GM23248 (cell line): Measurements from ENCODE around the gene CMYA5. TPM values are rescaled to one million over a fixed set of nuclear protein-coding genes. Genes with fewer than 3 reads are reported as not detected.
"Not testable (repeated sequence)": the region's sequence is repeated elsewhere in the genome, so short reads cannot be mapped to it uniquely, and the experiment has no call there.

Experiments
- DNase-seq: peaks from one replicate; pipeline ENCODE4 v3.0.0-alpha.2; 2015
- H2AFZ ChIP-seq: fragments of 200-600 bp; sonication (generic); 2 replicates; pipeline ENCODE4 v1.6.1; 2016; ENCODE audit warnings: antibody characterized with exemption
- H3F3A ChIP-seq: fragments of 200-600 bp; sonication (generic); 2 replicates; pipeline ENCODE4 v1.6.1; 2016; ENCODE audit warnings: mild to moderate bottlenecking, antibody characterized with exemption, mixed run types; ENCODE audit not compliant: insufficient read depth
- H3K27ac ChIP-seq: fragments of 200-600 bp; sonication (generic); 2 replicates; pipeline ENCODE4 v1.5.1; 2016; ENCODE audit warnings: mild to moderate bottlenecking
- H3K27me3 ChIP-seq: fragments of 200-600 bp; sonication (generic); replicated peaks from 2 replicates; pipeline ENCODE4 v1.6.1; 2016; ENCODE audit warnings: mild to moderate bottlenecking; ENCODE audit not compliant: insufficient read depth
- H3K36me3 ChIP-seq: fragments of 200-600 bp; sonication (generic); 2 replicates; pipeline ENCODE4 v1.6.1; 2016; ENCODE audit warnings: low read depth, mild to moderate bottlenecking
- H3K4me1 ChIP-seq: fragments of 200-600 bp; sonication (generic); 2 replicates; pipeline ENCODE4 v1.6.1; 2016; ENCODE audit warnings: mild to moderate bottlenecking; ENCODE audit not compliant: insufficient read depth
- H3K4me2 ChIP-seq: fragments of 200-600 bp; sonication (generic); one replicate; pipeline ENCODE4 v1.6.1; 2016; ENCODE audit warnings: mild to moderate bottlenecking; ENCODE audit not compliant: unreplicated experiment
- H3K4me3 ChIP-seq: fragments of 200-600 bp; sonication (generic); 2 replicates; pipeline ENCODE4 v1.5.1; 2016; ENCODE audit warnings: mild to moderate bottlenecking
- H3K79me2 ChIP-seq: fragments of 200-600 bp; sonication (generic); 2 replicates; pipeline ENCODE4 v1.6.1; 2016; ENCODE audit warnings: mild to moderate bottlenecking; ENCODE audit not compliant: insufficient read depth
- H3K9ac ChIP-seq: fragments of 200-600 bp; sonication (generic); 2 replicates; pipeline ENCODE4 v1.6.1; 2016; ENCODE audit warnings: mild to moderate bottlenecking
- H3K9me2 ChIP-seq: fragments of 200-600 bp; sonication (generic); 2 replicates; pipeline ENCODE4 v1.6.1; 2016; ENCODE audit warnings: mixed run types, mild to moderate bottlenecking, moderate library complexity; ENCODE audit not compliant: insufficient read depth
- H3K9me3 ChIP-seq: fragments of 200-600 bp; sonication (generic); one replicate; pipeline ENCODE4 v1.6.1; 2017; ENCODE audit warnings: low read depth
- H4K20me1 ChIP-seq: fragments of 200-600 bp; sonication (generic); 2 replicates; pipeline ENCODE4 v1.6.0; 2016; ENCODE audit not compliant: insufficient read depth
- EZH2 ChIP-seq: fragments of 200-600 bp; sonication (generic); IDR thresholded peaks from 2 replicates; pipeline ENCODE4 v1.6.1; 2018; ENCODE audit warnings: antibody characterized with exemption, mild to moderate bottlenecking; ENCODE audit not compliant: insufficient read depth, poor library complexity, severe bottlenecking
- EZH2phosphoT487 ChIP-seq: fragments of 200-600 bp; sonication (generic); IDR thresholded peaks from 2 replicates; pipeline ENCODE4 v1.6.1; 2018; ENCODE audit warnings: antibody characterized with exemption, moderate library complexity, mild to moderate bottlenecking, low read depth; ENCODE audit not compliant: insufficient read depth
- WGBS, 2 experiments: methylation state at CpG; one replicate each; pipeline ENCODE4 v1.1.6; 2015 to 2017; ENCODE audit warnings: low lambda C conversion rate in 2 of 2, low coverage in 1 of 2; ENCODE audit errors: missing lambda C conversion rate in 2 of 2; 5-methylcytosine and 5-hydroxymethylcytosine counted together
- in situ Hi-C: fragments of 300-500 bp; cut with MboI; formaldehyde crosslinking; loops from 2 replicates; pipeline ENCODE4 v1.15.0; 2020
- polyA plus RNA-seq: library from polyadenylated mRNA; unstranded; fragments of >200 nt; fragmentation: Nextera tagmentation; extraction: Ambion mirVana; gene quantifications from 2 replicates; pipeline ENCODE4 v1.2.1, GENCODE V29; 2016
- total RNA-seq: library from RNA; depleted of rRNA; stranded (reverse); fragments of >200 nt; shearing (Covaris generic); gene quantifications from 2 replicates; pipeline ENCODE4 v1.2.3, GENCODE V29; 2014

Gene CMYA5
- total and polyA plus RNA-seq, 2 experiments from 2014 or later = 0.36 to 0.97 TPM

- H3K4me3 ChIP-seq = no peak overlapping the region
- no peak for TF ChIP-seq EZH2
- TF ChIP-seq EZH2phosphoT487 = no peak
- no peaks in the 10 kb centered on the region for H3K27me3 ChIP-seq
- no peaks in the 10 kb centered on the region for H3K79me2 ChIP-seq
- in situ Hi-C loops = no loop called here
- no peak for DNase-seq
- peaks cover 13% of the 10 kb centered on the region for H3F3A ChIP-seq
- WGBS, 2 experiments = 100% methylated on average over 1 of the region's 1 CpG
- H2AFZ ChIP-seq = no peak overlapping the region
- H3K27ac ChIP-seq = peak overlapping the region; percentile 5; the same call in 1 of the 2 replicates
- no peaks in the 10 kb centered on the region for H3K36me3 ChIP-seq
- H3K9me2 ChIP-seq = no peaks in the 10 kb centered on the region
- no peaks in the 10 kb centered on the region for H3K9me3 ChIP-seq
- H4K20me1 ChIP-seq = no peaks in the 10 kb centered on the region
- H3K4me2 ChIP-seq = no peak overlapping the region
- no peak overlapping the region for H3K9ac ChIP-seq
- peaks cover 9% of the 10 kb centered on the region for H3K4me1 ChIP-seq
Observed at GRCh38 chr5:79759848-79760247, 70.2 kb downstream of the CMYA5 start.

GRCh38 chr5:79762929-79763328 is 73.3 kb downstream of the CMYA5 start:
- Histone ChIP-seq H3K36me3 (no peaks in the 10 kb centered on the region), H3K9me3 (no peaks in the 10 kb centered on the region), H3K27ac (no peak overlapping the region), H3K9ac (no peak overlapping the region), H3K4me1 (peaks cover 9% of the 10 kb centered on the region), H2AFZ (no peak overlapping the region), H3F3A (peaks cover 13% of the 10 kb centered on the region), H4K20me1 (no peaks in the 10 kb centered on the region), H3K4me2 (no peak overlapping the region), H3K27me3 (no peaks in the 10 kb centered on the region), H3K9me2 (no peaks in the 10 kb centered on the region), H3K4me3 (no peak overlapping the region), H3K79me2 (no peaks in the 10 kb centered on the region)
- 74 to 85% methylated on average over 10 of the region's 10 CpGs for WGBS, 2 experiments
- no peak for DNase-seq
- TF ChIP-seq EZH2 = no peak
- TF ChIP-seq EZH2phosphoT487 = no peak
- in situ Hi-C loops = no loop called here

- H4K20me1 ChIP-seq, H3K27me3 ChIP-seq, H3K27ac ChIP-seq, H3F3A ChIP-seq, H3K9ac ChIP-seq, H3K9me3 ChIP-seq, H3K9me2 ChIP-seq, H2AFZ ChIP-seq, H3K79me2 ChIP-seq, in situ Hi-C loops, DNase-seq, H3K36me3 ChIP-seq, H3K4me1 ChIP-seq, H3K4me2 ChIP-seq, H3K4me3 ChIP-seq: not testable (repeated sequence)
- WGBS, 2 experiments = 87 to 90% methylated on average over 3 of the region's 3 CpGs
Observed at GRCh38 chr5:79764147-79764546, 74.5 kb downstream of the CMYA5 start.

GRCh38 chr5:79771387-79771786 is 81.8 kb downstream of the CMYA5 start:
- H2AFZ ChIP-seq = peak overlapping the region; percentile 48
- DNase-seq = peak; percentile 83
- in situ Hi-C loops = no loop called here
- H3F3A ChIP-seq = 0 out of 2 replicates have a peak, but pooled peaks cover 3% of the 10 kb centered on the region
- no peaks in the 10 kb centered on the region for H3K79me2 ChIP-seq
- H3K27ac ChIP-seq = no peak overlapping the region
- no peak overlapping the region for H3K4me2 ChIP-seq
- no peaks in the 10 kb centered on the region for H4K20me1 ChIP-seq
- H3K36me3 ChIP-seq = no peaks in the 10 kb centered on the region
- H3K9me2 ChIP-seq = no peaks in the 10 kb centered on the region
- no peak overlapping the region for H3K9ac ChIP-seq
- H3K9me3 ChIP-seq = no peaks in the 10 kb centered on the region
- H3K27me3 ChIP-seq = no peaks in the 10 kb centered on the region
- TF ChIP-seq EZH2phosphoT487 = no peak
- WGBS, 2 experiments = 8 to 12% methylated on average over 2 of the region's 2 CpGs
- peaks cover 12% of the 10 kb centered on the region for H3K4me1 ChIP-seq
- H3K4me3 ChIP-seq = no peak overlapping the region

GRCh38 chr5:79772651-79773050 is 83.0 kb downstream of the CMYA5 start:
- H3K4me1 ChIP-seq = peaks cover 12% of the 10 kb centered on the region
- H3K27me3 ChIP-seq = no peaks in the 10 kb centered on the region
- no peak overlapping the region for H3K27ac ChIP-seq
- no peak for DNase-seq
- H3K9me3 ChIP-seq = no peaks in the 10 kb centered on the region
- no peak for TF ChIP-seq EZH2
- TF ChIP-seq EZH2phosphoT487 = no peak
- H2AFZ ChIP-seq = no peak overlapping the region
- no peak overlapping the region for H3K9ac ChIP-seq
- in situ Hi-C loops = no loop called here
- no peaks in the 10 kb centered on the region for H3K79me2 ChIP-seq
- no peak overlapping the region for H3K4me2 ChIP-seq
- H3K36me3 ChIP-seq = no peaks in the 10 kb centered on the region
- no peak overlapping the region for H3K4me3 ChIP-seq
- H3F3A ChIP-seq = 0 out of 2 replicates have a peak, but pooled peaks cover 3% of the 10 kb centered on the region
- H4K20me1 ChIP-seq = no peaks in the 10 kb centered on the region
- WGBS, 2 experiments = 75 to 77% methylated on average over 5 of the region's 5 CpGs
- no peaks in the 10 kb centered on the region for H3K9me2 ChIP-seq
